SK-N-MC (cell line): Measurements from ENCODE around the gene EPG5.

Experiments
- EZH2 ChIP-seq: fragments of 200-600 bp; sonication (generic); IDR thresholded peaks from one replicate; pipeline ENCODE4 v1.6.1; 2017; ENCODE audit warnings: antibody characterized with exemption
- POLR2AphosphoS5 ChIP-seq: IDR thresholded peaks from 2 replicates; pipeline ENCODE4 v1.6.1; 2012; ENCODE audit warnings: mild to moderate bottlenecking, low read depth, low read length, borderline replicate concordance

GRCh38 chr18:45957100-45957499, 10.0 kb downstream of the EPG5 start:
- TF ChIP-seq POLR2AphosphoS5: no peak
- TF ChIP-seq EZH2: no peak
